ENCODE data around the gene ENTPD1. TPM values are rescaled to one million over a fixed set of nuclear protein-coding genes. Genes with fewer than 3 reads are reported as not detected.

ENTPD1 gene
- total RNA-seq, 2 experiments from 2014 or later = 4.4 to 4.6 TPM

DNA sequence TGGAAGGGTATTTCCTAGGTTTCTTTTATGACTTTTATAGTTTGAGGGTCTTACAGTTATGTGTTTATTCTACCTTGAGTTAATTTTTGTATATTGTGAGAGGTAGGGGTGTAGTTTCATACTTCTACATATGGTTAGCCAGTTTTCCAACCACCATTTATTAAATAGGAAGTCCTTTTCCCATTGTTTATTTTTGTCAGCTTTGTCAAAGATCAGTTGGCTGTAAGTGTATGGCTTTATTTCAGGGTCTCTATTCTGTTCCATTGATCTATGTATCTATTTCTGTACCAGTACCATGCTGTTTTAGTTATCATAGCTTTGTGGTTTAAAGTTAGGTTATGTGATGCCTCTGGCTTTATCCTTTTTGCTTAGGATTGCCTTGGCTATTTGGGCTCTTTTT lies 79.9 kb downstream of the ENTPD1 start:
- H3K4me1 Mint-ChIP-seq (ENCODE audit: low read depth) = peaks cover 28% of the 10 kb centered on the region
- no peak overlapping the region for H3K4me3 Mint-ChIP-seq
- H3K36me3 Mint-ChIP-seq (ENCODE audit: low read depth) = no peaks in the 10 kb centered on the region
- ChIA-PET POLR2A (no interaction called here), CTCF (interaction anchor here (15.6 kb wide), 1 partner anchor 142 kb away, joined by 262 read pairs; the partner anchor contains the start of gene TCTN3)
- H3K9me3 Mint-ChIP-seq = no peaks in the 10 kb centered on the region
- H3K27ac Mint-ChIP-seq = peak overlapping the region; percentile 64
- no peak for ATAC-seq
- TF ChIP-seq, protein P1, sequence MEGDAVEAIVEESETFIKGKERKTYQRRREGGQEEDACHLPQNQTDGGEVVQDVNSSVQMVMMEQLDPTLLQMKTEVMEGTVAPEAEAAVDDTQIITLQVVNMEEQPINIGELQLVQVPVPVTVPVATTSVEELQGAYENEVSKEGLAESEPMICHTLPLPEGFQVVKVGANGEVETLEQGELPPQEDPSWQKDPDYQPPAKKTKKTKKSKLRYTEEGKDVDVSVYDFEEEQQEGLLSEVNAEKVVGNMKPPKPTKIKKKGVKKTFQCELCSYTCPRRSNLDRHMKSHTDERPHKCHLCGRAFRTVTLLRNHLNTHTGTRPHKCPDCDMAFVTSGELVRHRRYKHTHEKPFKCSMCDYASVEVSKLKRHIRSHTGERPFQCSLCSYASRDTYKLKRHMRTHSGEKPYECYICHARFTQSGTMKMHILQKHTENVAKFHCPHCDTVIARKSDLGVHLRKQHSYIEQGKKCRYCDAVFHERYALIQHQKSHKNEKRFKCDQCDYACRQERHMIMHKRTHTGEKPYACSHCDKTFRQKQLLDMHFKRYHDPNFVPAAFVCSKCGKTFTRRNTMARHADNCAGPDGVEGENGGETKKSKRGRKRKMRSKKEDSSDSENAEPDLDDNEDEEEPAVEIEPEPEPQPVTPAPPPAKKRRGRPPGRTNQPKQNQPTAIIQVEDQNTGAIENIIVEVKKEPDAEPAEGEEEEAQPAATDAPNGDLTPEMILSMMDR (IDR thresholded peaks at IDR 0.05) = no peak
- intact Hi-C loops (cut with micrococcal nuclease) = no loop called here
- no peaks in the 10 kb centered on the region for H3K27me3 Mint-ChIP-seq
- DNase-seq = no peak

- H3K4me3 Mint-ChIP-seq = no peak overlapping the region
- H3K4me1 Mint-ChIP-seq (ENCODE audit: low read depth) = peaks cover 29% of the 10 kb centered on the region
- POLR2A ChIA-PET = interaction anchor here (0.7 kb wide), 1 partner anchor 143 kb away, joined by 3 read pairs; the partner anchor contains the start of gene TCTN3
- intact Hi-C loops (cut with micrococcal nuclease) = no loop called here
- ATAC-seq (no peak), DNase-seq (no peak)
- TF ChIP-seq, protein P1 (IDR thresholded peaks at IDR 0.05) = no peak
- CTCF ChIA-PET = interaction anchor here (15.6 kb wide), 1 partner anchor 143 kb away, joined by 262 read pairs; the partner anchor contains the start of gene TCTN3
- H3K27me3 Mint-ChIP-seq = peaks cover under 1% of the 10 kb centered on the region
- no peaks in the 10 kb centered on the region for H3K9me3 Mint-ChIP-seq
- no peaks in the 10 kb centered on the region for H3K36me3 Mint-ChIP-seq (ENCODE audit: low read depth)
- H3K27ac Mint-ChIP-seq = peak overlapping the region; percentile 69
Observed at GRCh38 chr10:95836610-95837355, 80.8 kb downstream of the ENTPD1 start.

DNA sequence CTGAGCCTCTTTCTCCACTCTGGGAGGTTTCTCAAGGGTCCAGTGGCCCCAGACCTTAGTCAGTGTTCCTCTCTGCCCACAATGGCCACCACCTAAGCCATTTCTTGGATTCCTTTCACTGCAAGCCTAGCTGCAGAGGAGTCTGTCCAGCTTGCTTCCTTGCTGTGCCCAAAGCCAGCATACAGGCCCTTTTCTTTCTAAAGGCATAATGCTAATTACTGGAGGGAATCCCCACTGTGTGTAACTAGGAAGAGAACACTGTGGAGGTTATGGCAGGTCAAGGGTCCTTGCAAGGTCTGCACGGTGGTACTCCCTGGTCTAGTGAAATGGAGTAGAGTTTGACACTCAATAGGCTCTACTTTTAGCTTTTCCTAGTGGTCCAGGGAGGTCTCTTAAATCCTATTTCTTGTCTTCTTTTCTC lies 81.4 kb downstream of the ENTPD1 start:
- H3K9me3 Mint-ChIP-seq = no peaks in the 10 kb centered on the region
- CTCF ChIA-PET = interaction anchor here (15.6 kb wide), 1 partner anchor 143 kb away, joined by 262 read pairs; the partner anchor contains the start of gene TCTN3
- DNase-seq (no peak), ATAC-seq (no peak)
- no peaks in the 10 kb centered on the region for H3K36me3 Mint-ChIP-seq (ENCODE audit: low read depth)
- H3K4me1 Mint-ChIP-seq (ENCODE audit: low read depth) = peaks cover 29% of the 10 kb centered on the region
- H3K27me3 Mint-ChIP-seq = peaks cover 1% of the 10 kb centered on the region
- peak overlapping the region; percentile 69 for H3K27ac Mint-ChIP-seq
- TF ChIP-seq, protein P1 (IDR thresholded peaks at IDR 0.05) = no peak
- H3K4me3 Mint-ChIP-seq = no peak overlapping the region
- intact Hi-C loops (cut with micrococcal nuclease) = no loop called here
- POLR2A ChIA-PET = no interaction called here

DNA sequence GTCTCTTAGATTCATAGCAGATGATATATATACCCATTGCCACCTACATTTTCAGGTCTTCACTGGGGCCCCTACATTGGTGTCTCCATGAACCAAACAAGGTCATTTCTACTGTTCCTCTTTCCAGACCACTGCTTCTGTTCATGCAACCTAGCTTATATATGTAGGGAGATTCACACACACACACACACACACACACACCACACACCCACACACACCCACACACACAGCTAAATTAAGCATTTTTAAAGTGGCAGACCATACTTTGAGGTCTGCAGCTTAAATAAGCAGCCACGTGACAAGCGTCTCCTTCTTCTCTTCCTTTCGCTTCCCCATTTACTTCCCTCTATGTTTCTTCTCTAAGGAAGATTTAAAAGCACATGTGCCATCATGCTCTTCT lies 81.8 kb downstream of the ENTPD1 start:
- H3K4me1 Mint-ChIP-seq (ENCODE audit: low read depth) = peaks cover 26% of the 10 kb centered on the region
- H3K4me3 Mint-ChIP-seq = no peak overlapping the region
- no peaks in the 10 kb centered on the region for H3K9me3 Mint-ChIP-seq
- peak overlapping the region; percentile 69 for H3K27ac Mint-ChIP-seq
- ChIA-PET CTCF (interaction anchor here (15.6 kb wide), 1 partner anchor 144 kb away, joined by 262 read pairs; the partner anchor contains the start of gene TCTN3), POLR2A (no interaction called here)
- no peaks in the 10 kb centered on the region for H3K36me3 Mint-ChIP-seq (ENCODE audit: low read depth)
- no peak for DNase-seq
- TF ChIP-seq, protein P1 (IDR thresholded peaks at IDR 0.05) = no peak
- intact Hi-C loops (cut with micrococcal nuclease) = no loop called here
- peaks cover 1% of the 10 kb centered on the region for H3K27me3 Mint-ChIP-seq
- ATAC-seq = no peak

GRCh38 chr10:95840121-95840520 lies 84.2 kb downstream of the ENTPD1 start:
- ChIA-PET POLR2A (no interaction called here), CTCF (interaction anchor here (1.8 to 15.6 kb wide), 6 partner anchors 10 to 151 kb away, joined by 5 to 262 read pairs (median 14); partner anchors contain the start of genes ENTPD1 and TCTN3)
- intact Hi-C loops (cut with micrococcal nuclease) = no loop called here
- H3K27me3 Mint-ChIP-seq = peaks cover 3% of the 10 kb centered on the region
- DNase-seq (no peak), ATAC-seq (no peak)
- no peak overlapping the region for H3K4me3 Mint-ChIP-seq
- peak overlapping the region; percentile 9 for H3K27ac Mint-ChIP-seq
- TF ChIP-seq, protein P1 (IDR thresholded peaks at IDR 0.05) = no peak
- no peaks in the 10 kb centered on the region for H3K9me3 Mint-ChIP-seq
- H3K4me1 Mint-ChIP-seq (ENCODE audit: low read depth) = peaks cover 21% of the 10 kb centered on the region
- H3K36me3 Mint-ChIP-seq (ENCODE audit: low read depth) = no peaks in the 10 kb centered on the region
